Renal pelvis (tissue), 4 donors: Measurements from ENCODE around the gene KDM4C. TPM values are rescaled to one million over a fixed set of nuclear protein-coding genes. Genes with fewer than 3 reads are reported as not detected.
"Not testable (repeated sequence)": the region's sequence is repeated elsewhere in the genome, so short reads cannot be mapped to it uniquely, and the experiment has no call there.

ENCODE experiments used
- DNase-seq: peaks from one replicate; pipeline ENCODE4 v3.0.0-alpha.2; 2013
- polyA plus RNA-seq, 3 donors: library from polyadenylated mRNA; unstranded; fragments of 120-200 nt; gene quantifications; one replicate each; pipeline ENCODE4 v1.2.1, GENCODE V29; 2013; ENCODE audit not compliant: insufficient read length in 3 of 3

The KDM4C gene
- polyA plus RNA-seq, 3 donors = 16.9 to 22.0 (median 19.2) TPM

GRCh38 chr9:6928863-6929262, 171.1 kb downstream of the KDM4C start:
- DNase-seq = no peak

- DNase-seq = no peak
These were observed 171.9 kb downstream of the KDM4C start for GRCh38 chr9:6929441-6930215.

GRCh38 chr9:6930827-6931226, 173.1 kb downstream of the KDM4C start:
- DNase-seq = no peak

- no peak for DNase-seq
These were observed 174.1 kb downstream of the KDM4C start for GRCh38 chr9:6931913-6932312.

- DNase-seq = no peak
These were observed 178.3 kb downstream of the KDM4C start for GRCh38 chr9:6936103-6936502.

- no peak for DNase-seq
These were observed 179.4 kb downstream of the KDM4C start for GRCh38 chr9:6937209-6937608.

- peak; percentile 33 for DNase-seq
These were observed 180.7 kb downstream of the KDM4C start for GRCh38 chr9:6938447-6938846.

DNA sequence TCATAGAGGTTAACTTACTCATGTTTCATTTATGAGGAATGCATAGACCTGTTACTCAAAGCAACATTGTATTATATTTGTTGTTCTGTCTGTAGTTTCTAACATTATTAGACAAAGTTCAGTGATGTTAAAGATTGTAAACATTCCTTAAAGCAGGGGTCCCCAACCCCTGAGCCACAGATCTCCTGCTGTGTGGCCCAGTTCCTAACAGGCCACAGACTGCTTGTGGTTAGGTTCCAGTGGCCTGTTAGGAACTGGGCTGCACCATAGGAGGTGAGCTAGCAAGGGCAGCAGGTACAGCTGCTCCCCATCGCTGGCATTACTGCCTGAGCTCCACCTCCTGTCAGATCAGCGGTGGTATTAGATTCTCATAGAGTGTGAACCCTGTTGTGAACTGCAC, 181.1 kb downstream of the KDM4C start:
- DNase-seq = no peak

- no peak for DNase-seq
These were observed 183.7 kb downstream of the KDM4C start for GRCh38 chr9:6941501-6941900.

- DNase-seq = no peak
These were observed 184.6 kb downstream of the KDM4C start for GRCh38 chr9:6942406-6942805.

DNA sequence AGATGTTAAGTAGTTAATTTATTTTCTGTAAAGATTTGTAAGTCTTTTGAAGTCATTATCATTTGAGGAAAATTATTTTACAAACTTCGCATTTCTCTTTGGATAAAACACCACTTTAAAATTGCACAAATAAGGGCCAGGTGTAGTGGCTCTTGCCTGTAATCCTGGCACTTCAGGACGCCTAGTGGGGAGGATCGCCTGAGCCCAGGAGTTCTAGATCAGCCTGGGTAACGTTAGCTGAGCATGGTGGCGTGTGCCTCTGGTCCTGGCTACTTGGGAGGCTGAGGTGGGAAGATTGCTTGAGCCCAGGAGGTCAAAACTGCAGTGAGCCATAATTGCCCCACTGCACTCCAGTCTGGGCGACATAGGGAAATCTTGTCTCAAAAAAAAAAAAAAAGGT, 185.5 kb downstream of the KDM4C start:
- no peak for DNase-seq

GRCh38 chr9:6944093-6944551, 186.3 kb downstream of the KDM4C start:
- no peak for DNase-seq

- no peak for DNase-seq
These were observed 187.1 kb downstream of the KDM4C start for GRCh38 chr9:6944896-6945295.

GRCh38 chr9:6945816-6946215, 188.0 kb downstream of the KDM4C start:
- no peak for DNase-seq

GRCh38 chr9:6946583-6947166, 188.9 kb downstream of the KDM4C start:
- no peak for DNase-seq

GRCh38 chr9:6948921-6949320, 191.1 kb downstream of the KDM4C start:
- not testable (repeated sequence) for DNase-seq

DNA sequence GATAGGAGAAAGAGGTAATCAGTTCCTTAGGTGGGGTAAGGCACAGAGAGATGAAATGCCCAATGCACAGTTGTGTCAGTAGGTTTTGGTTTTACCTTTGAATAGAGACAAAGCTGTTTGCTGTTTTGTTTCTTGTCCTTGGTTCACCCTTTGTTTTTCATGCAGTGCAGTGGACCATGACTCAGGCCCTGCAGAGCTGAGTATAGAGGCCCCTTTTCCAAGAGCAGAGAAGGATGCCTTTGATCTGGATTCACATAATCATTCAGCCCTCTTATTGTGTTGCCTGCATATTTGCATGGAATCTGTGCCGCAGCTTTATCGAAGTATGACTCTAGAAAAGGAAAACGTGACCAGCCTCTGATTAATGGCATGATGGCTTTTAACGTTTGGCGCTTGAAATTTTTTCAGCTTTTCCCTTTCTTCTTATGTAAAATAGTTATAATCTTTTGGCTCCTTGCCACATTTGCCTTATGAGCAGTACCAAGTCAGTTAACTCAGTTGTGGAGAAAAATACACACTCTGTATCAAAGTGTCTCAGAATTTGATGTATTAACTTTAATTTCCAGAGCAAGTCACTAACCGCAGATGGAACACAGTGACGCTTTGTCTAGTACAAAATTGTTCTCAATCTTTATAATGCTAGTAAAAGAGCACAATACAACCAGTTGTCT, 197.6 kb downstream of the KDM4C start:
- DNase-seq = peak; percentile 42

- no peak for DNase-seq
These were observed 199.1 kb downstream of the KDM4C start for GRCh38 chr9:6956879-6957278.

- peak; percentile 48 for DNase-seq
These were observed 201.7 kb downstream of the KDM4C start for GRCh38 chr9:6959270-6960000.

GRCh38 chr9:6960777-6961176, 203.0 kb downstream of the KDM4C start:
- no peak for DNase-seq

GRCh38 chr9:6961845-6962522, 204.2 kb downstream of the KDM4C start:
- DNase-seq = no peak

GRCh38 chr9:6965566-6965965, 207.8 kb downstream of the KDM4C start:
- DNase-seq = no peak
